Measurements from ENCODE around the gene CAMK2N1. TPM values are rescaled to one million over a fixed set of nuclear protein-coding genes. Genes with fewer than 3 reads are reported as not detected.

CAMK2N1 gene
- polyA plus RNA-seq, 1 donor (not counting 4 experiments of a cell fraction or from before 2014, with no cell fraction given), result 46.0 TPM

- no peak overlapping the region for H3K4me2 ChIP-seq (ENCODE audit: control insufficient read depth, extremely low read depth, insufficient read depth, low read depth, low read length)
- no peak overlapping the region for H3K27ac ChIP-seq (ENCODE audit: control insufficient read depth, insufficient read depth, low read length)
- no peak for DNase-seq (ENCODE audit: low read depth, low spot score)
Measured at GRCh38 chr1:20493309-20493708, 7.3 kb upstream of the CAMK2N1 start.

GRCh38 chr1:20492751-20493150, 6.7 kb upstream of the CAMK2N1 start:
- H3K4me3 ChIP-seq (ENCODE audit: control insufficient read depth in 2 of 3, extremely low read depth in 1 of 3, insufficient read depth in 2 of 3, low read depth in 1 of 3, low read length in 3 of 3), result no peak overlapping the region
- H3K4me2 ChIP-seq (ENCODE audit: control insufficient read depth, extremely low read depth, insufficient read depth, low read depth, low read length), result no peak overlapping the region
- H4K20me1 ChIP-seq (ENCODE audit: control insufficient read depth, extremely low read depth, insufficient read depth, low read length), result no peaks in the 10 kb centered on the region
- no peaks in the 10 kb centered on the region for H3K9me1 ChIP-seq (ENCODE audit: control insufficient read depth, extremely low read depth, insufficient read depth, low read length)
- H3K27me3 ChIP-seq (ENCODE audit: control insufficient read depth, extremely low read depth, insufficient read depth, low read length), result no peaks in the 10 kb centered on the region
- DNase-seq (ENCODE audit: low read depth, low spot score) (no peak), FAIRE-seq (no peak)
- H3K27ac ChIP-seq (ENCODE audit: control insufficient read depth, insufficient read depth, low read length), result no peak overlapping the region
- peaks cover 42% of the 10 kb centered on the region for H3K4me1 ChIP-seq (ENCODE audit: control insufficient read depth, extremely low read depth, insufficient read depth, low read length)
- H3K36me3 ChIP-seq (ENCODE audit: control insufficient read depth in 2 of 2, extremely low read depth in 1 of 2, insufficient read depth in 2 of 2, low read length in 2 of 2), result no peaks in the 10 kb centered on the region
- H3K79me2 ChIP-seq (ENCODE audit: control insufficient read depth, insufficient read depth, low read length), result no peaks in the 10 kb centered on the region
- dilution Hi-C loops (cut with MboI; ENCODE audit: extremely low pct_ligation_motif_present, low sequenced_read_pairs), result no loop called here
- H3K9me3 ChIP-seq (ENCODE audit: control insufficient read depth, low read depth, low read length), result no peaks in the 10 kb centered on the region
- H3K9ac ChIP-seq (ENCODE audit: control insufficient read depth, extremely low read depth, insufficient read depth, low read length), result no peak overlapping the region
- H2AFZ ChIP-seq (ENCODE audit: control insufficient read depth, low read length), result no peak overlapping the region
- no peak for TF ChIP-seq EZH2 (IDR thresholded peaks at IDR 0.05; ENCODE audit: low read length)
- no peak for TF ChIP-seq CTCF (optimal IDR thresholded peaks at IDR 0.05 in 1 of 3, IDR thresholded peaks at IDR 0.05 in 1 of 3, conservative IDR thresholded peaks at IDR 0.05 in 1 of 3; ENCODE audit: extremely low read depth in 1 of 3, insufficient read depth in 2 of 3, low read length in 3 of 3)

More at GRCh38 chr1:20493309-20493708, 7.3 kb upstream of the CAMK2N1 start:
- Histone ChIP-seq H3K9ac (ENCODE audit: control insufficient read depth, extremely low read depth, insufficient read depth, low read length) (no peak overlapping the region), H4K20me1 (ENCODE audit: control insufficient read depth, extremely low read depth, insufficient read depth, low read length) (no peaks in the 10 kb centered on the region), H3K27me3 (ENCODE audit: control insufficient read depth, extremely low read depth, insufficient read depth, low read length) (no peaks in the 10 kb centered on the region), H3K4me1 (ENCODE audit: control insufficient read depth, extremely low read depth, insufficient read depth, low read length) (peaks cover 48% of the 10 kb centered on the region), H3K79me2 (ENCODE audit: control insufficient read depth, insufficient read depth, low read length) (no peaks in the 10 kb centered on the region), H3K4me3 (ENCODE audit: control insufficient read depth in 2 of 3, extremely low read depth in 1 of 3, insufficient read depth in 2 of 3, low read depth in 1 of 3, low read length in 3 of 3) (no peak overlapping the region), H3K9me1 (ENCODE audit: control insufficient read depth, extremely low read depth, insufficient read depth, low read length) (no peaks in the 10 kb centered on the region), H2AFZ (ENCODE audit: control insufficient read depth, low read length) (no peak overlapping the region), H3K36me3 (ENCODE audit: control insufficient read depth in 2 of 2, extremely low read depth in 1 of 2, insufficient read depth in 2 of 2, low read length in 2 of 2) (peaks cover 0 to under 1% of the 10 kb centered on the region in 2 experiments), H3K9me3 (ENCODE audit: control insufficient read depth, low read depth, low read length) (no peaks in the 10 kb centered on the region)
- dilution Hi-C loops (cut with MboI; ENCODE audit: extremely low pct_ligation_motif_present, low sequenced_read_pairs), result no loop called here
- no peak for FAIRE-seq
- TF ChIP-seq EZH2 (IDR thresholded peaks at IDR 0.05; ENCODE audit: low read length), result no peak
- TF ChIP-seq CTCF (optimal IDR thresholded peaks at IDR 0.05 in 1 of 3, IDR thresholded peaks at IDR 0.05 in 1 of 3, conservative IDR thresholded peaks at IDR 0.05 in 1 of 3; ENCODE audit: extremely low read depth in 1 of 3, insufficient read depth in 2 of 3, low read length in 3 of 3), result no peak
